ENCODE data around the gene PEX11B. TPM values are rescaled to one million over a fixed set of nuclear protein-coding genes. Genes with fewer than 3 reads are reported as not detected.

The PEX11B gene
- total and polyA plus RNA-seq, 2 of the 4 experiments (the other 2 are of a cell fraction), result 15.4 to 24.3 TPM

- peak within 1 kb of the TSS; percentile 87 for H3K27ac ChIP-seq (ENCODE audit: insufficient read depth, low read length)
- H4K20me1 ChIP-seq (ENCODE audit: insufficient read depth, low read length), result no peaks in the 10 kb centered on the region
- H3K23ac ChIP-seq (ENCODE audit: low read depth, low read length), result peak within 1 kb of the TSS; percentile 86
- peak within 1 kb of the TSS; percentile 87 for H3K14ac ChIP-seq (replicated peaks; ENCODE audit: low read depth, low read length)
- BruUV-seq (replicated peaks), result no TSS peak
- no peaks in the 10 kb centered on the region for H3K27me3 ChIP-seq (ENCODE audit: control insufficient read depth, insufficient read depth, low read length)
- peak within 1 kb of the TSS; percentile 89 for H3K4ac ChIP-seq (ENCODE audit: low read depth, low read length)
- H2BK5ac ChIP-seq (ENCODE audit: low read depth, low read length, poor library complexity, severe bottlenecking), result peak within 1 kb of the TSS; percentile 92
- intact Hi-C loops (cut with micrococcal nuclease) (loop anchor here (2.0 kb wide), 3 partner anchors 30 to 70 kb away; partner anchors contain the start of genes ANKRD34A, POLR3GL and TXNIP), in situ Hi-C loops (cut with MboI; ENCODE audit: low sequenced_read_pairs) (no loop called here), dilution Hi-C loops (cut with HindIII; ENCODE audit: low sequenced_read_pairs, unreplicated experiment) (no loop called here)
- ChIA-PET CTCF (interaction anchor here (0.6 to 0.9 kb wide), 4 partner anchors 27 to 53 kb away, joined by 3 to 5 read pairs (median 3); partner anchors contain the start of genes ANKRD34A and POLR3GL), POLR2A (ENCODE audit: unreplicated experiment) (interaction anchor here (0.7 to 0.9 kb wide), 3 partner anchors 37 to 52 kb away, joined by 3 to 4 read pairs (median 3); no protein-coding TSS in a partner anchor)
- H3K9me1 ChIP-seq (ENCODE audit: insufficient read depth, low read length), result peaks cover 4% of the 10 kb centered on the region; the same call in 1 of the 2 replicates
- H3K4me1 ChIP-seq (ENCODE audit: control insufficient read depth, insufficient read depth, low read length), result peaks cover 3% of the 10 kb centered on the region
- no peaks in the 10 kb centered on the region for H3K9me3 ChIP-seq (ENCODE audit: control insufficient read depth, insufficient read depth, low read length)
- peak within 1 kb of the TSS; percentile 91 for H2AFZ ChIP-seq (replicated peaks; ENCODE audit: low read length, poor library complexity)
- ATAC-seq (ENCODE audit: low read depth) (peak; percentile 100), DNase-seq (peak; percentile 99)
- H4K8ac ChIP-seq (ENCODE audit: low read depth in 2 of 2, low read length in 2 of 2), result peak within 1 kb of the TSS; percentile 96 to 97
- H4K91ac ChIP-seq (ENCODE audit: insufficient read depth, low read depth, low read length), result peak within 1 kb of the TSS; percentile 82
- H2BK120ac ChIP-seq (ENCODE audit: low read depth, low read length), result peak within 1 kb of the TSS; percentile 35; the same call in 1 of the 2 replicates
- peak within 1 kb of the TSS; percentile 95 for H4K5ac ChIP-seq (ENCODE audit: low read depth, low read length)
- H2BK20ac ChIP-seq (ENCODE audit: low read depth, low read length), result no peak within 1 kb of the TSS
- H2BK15ac ChIP-seq (ENCODE audit: low read depth, low read length), result no peak within 1 kb of the TSS; the same call in 2 of the 3 replicates
- peak within 1 kb of the TSS; percentile 73 for H2AK5ac ChIP-seq (ENCODE audit: low read depth, low read length)
- H3K56ac ChIP-seq (ENCODE audit: extremely low read depth, insufficient read depth, low read length), result peak within 1 kb of the TSS; percentile 97
- H2AK9ac ChIP-seq (replicated peaks; ENCODE audit: low read depth, low read length, poor library complexity), result peak within 1 kb of the TSS; percentile 80
- peak within 1 kb of the TSS; percentile 86 for H3K18ac ChIP-seq (ENCODE audit: low read depth, low read length)
- peak within 1 kb of the TSS; percentile 76 for H3K4me3 ChIP-seq (ENCODE audit: insufficient read depth, low read depth, low read length)
- peak within 1 kb of the TSS; percentile 96 for H3K9ac ChIP-seq (ENCODE audit: low read depth, low read length)
- WGBS, 2 experiments (ENCODE audit: extremely low coverage in 2 of 2, insufficient read length in 1 of 2), result 2% methylated on average over 15 of the region's 41 CpGs; no CpG with 5 or more reads in 1 of the 2 experiments
- peaks cover 18 to 27% of the 10 kb centered on the region in 2 experiments; a peak in 3 of 4 replicates for H3K79me1 ChIP-seq (ENCODE audit: low read depth in 1 of 2, low read length in 2 of 2)
- H3K36me3 ChIP-seq (ENCODE audit: control insufficient read depth, insufficient read depth, low read length), result peaks cover 6% of the 10 kb centered on the region
- peak within 1 kb of the TSS; percentile 87 for H3K4me2 ChIP-seq (ENCODE audit: low read depth, low read length)
- TF ChIP-seq CTCF (conservative IDR thresholded peaks at IDR 0.05; ENCODE audit: low read depth, low read length) (peak; percentile 62), RAD21 (IDR thresholded peaks at IDR 0.05; ENCODE audit: low read length) (no peak), RFX5 (IDR thresholded peaks at IDR 0.05; ENCODE audit: low read depth, low read length) (no peak), BHLHE40 (IDR thresholded peaks at IDR 0.05; ENCODE audit: low read depth, low read length) (no peak; the same call in 1 of the 2 replicates), NFE2L2 (IDR thresholded peaks at IDR 0.05; ENCODE audit: low read depth, low read length) (no peak), RCOR1 (IDR thresholded peaks at IDR 0.05; ENCODE audit: insufficient replicate concordance, low read length) (no peak), CEBPB (IDR thresholded peaks at IDR 0.05; ENCODE audit: low read depth, low read length) (peak; percentile 42; the same call in 1 of the 2 replicates), MAFK (IDR thresholded peaks at IDR 0.05; ENCODE audit: low read depth, low read length) (no peak), SMC3 (IDR thresholded peaks at IDR 0.05; ENCODE audit: low read depth, low read length) (no peak), USF2 (IDR thresholded peaks at IDR 0.05; ENCODE audit: low read depth, low read length) (no peak), POLR2A (IDR thresholded peaks at IDR 0.05; ENCODE audit: low read depth, low read length) (peak; percentile 97), ELK1 (IDR thresholded peaks at IDR 0.05; ENCODE audit: borderline replicate concordance, low read depth, low read length) (no peak), FOS (IDR thresholded peaks at IDR 0.05; ENCODE audit: low read depth, low read length) (no peak)
Measured at GRCh38 chr1:145927063-145927886, 8.8 kb upstream of the PEX11B start, which contains the start of gene RBM8A. RBM8A (minus strand) TSS chr1:145927484; CDS start chr1:145927426, 58 bp downstream.

Data from IMR-90 (cell line).